Glutamatergic neuron (in vitro differentiated cells): ENCODE results near the gene PDK2. TPM values are rescaled to one million over a fixed set of nuclear protein-coding genes. Genes with fewer than 3 reads are reported as not detected.
"Not testable (repeated sequence)": the region's sequence is repeated elsewhere in the genome, so short reads cannot be mapped to it uniquely, and the experiment has no call there.

ENCODE experiments used
- DNase-seq: peaks from one replicate; pipeline ENCODE4 v3.0.0; 2022
- H3K27ac Mint-ChIP-seq: one replicate; pipeline ENCODE4 v1.8.0; 2020; ENCODE audit warnings: mild to moderate bottlenecking, mixed read lengths, inconsistent platforms; ENCODE audit not compliant: unreplicated experiment
- H3K27me3 Mint-ChIP-seq: one replicate; pipeline ENCODE4 v1.8.0; 2020; ENCODE audit warnings: mild to moderate bottlenecking, moderate library complexity, mixed read lengths, inconsistent platforms; ENCODE audit not compliant: unreplicated experiment
- H3K36me3 Mint-ChIP-seq: one replicate; pipeline ENCODE4 v1.8.0; 2020; ENCODE audit warnings: mild to moderate bottlenecking, mixed read lengths, inconsistent platforms; ENCODE audit not compliant: unreplicated experiment
- H3K4me1 Mint-ChIP-seq: one replicate; pipeline ENCODE4 v1.8.0; 2020; ENCODE audit warnings: mild to moderate bottlenecking, low read depth, mixed read lengths, inconsistent platforms; ENCODE audit not compliant: unreplicated experiment
- H3K4me3 Mint-ChIP-seq: one replicate; pipeline ENCODE4 v1.8.0; 2020; ENCODE audit warnings: mild to moderate bottlenecking, mixed read lengths, inconsistent platforms; ENCODE audit not compliant: unreplicated experiment
- H3K9me3 Mint-ChIP-seq: one replicate; pipeline ENCODE4 v1.8.0; 2020; ENCODE audit warnings: mild to moderate bottlenecking, moderate library complexity, mixed read lengths, inconsistent platforms; ENCODE audit not compliant: unreplicated experiment
- CTCF ChIP-seq: fragments of 200-600 bp; sonication (generic); IDR thresholded peaks from one replicate; pipeline ENCODE4 v1.5.0; 2021; ENCODE audit not compliant: partially characterized antibody, unreplicated experiment
- total RNA-seq: library from RNA; stranded (reverse); fragmentation: NEBNext Ultra II Directional; extraction: Animal tissue kit (Norgen Biotek cat#: 25700); gene quantifications from one replicate; pipeline ENCODE4 v1.2.1, GENCODE V29; 2021; ENCODE audit not compliant: unreplicated experiment

The PDK2 gene
- total RNA-seq, 1 donor from 2014 or later, result 36.9 TPM

GRCh38 chr17:50057521-50057991 lies 37.6 kb upstream of the PDK2 start:
- TF ChIP-seq CTCF, result no peak
- Mint-ChIP-seq H3K4me3 (peak overlapping the region; percentile 79), H3K4me1 (peaks cover 25% of the 10 kb centered on the region), H3K27me3 (peaks cover 18% of the 10 kb centered on the region), H3K27ac (peak overlapping the region; percentile 33), H3K36me3 (no peaks in the 10 kb centered on the region), H3K9me3 (peaks cover 3% of the 10 kb centered on the region)
- no peak for DNase-seq

DNA sequence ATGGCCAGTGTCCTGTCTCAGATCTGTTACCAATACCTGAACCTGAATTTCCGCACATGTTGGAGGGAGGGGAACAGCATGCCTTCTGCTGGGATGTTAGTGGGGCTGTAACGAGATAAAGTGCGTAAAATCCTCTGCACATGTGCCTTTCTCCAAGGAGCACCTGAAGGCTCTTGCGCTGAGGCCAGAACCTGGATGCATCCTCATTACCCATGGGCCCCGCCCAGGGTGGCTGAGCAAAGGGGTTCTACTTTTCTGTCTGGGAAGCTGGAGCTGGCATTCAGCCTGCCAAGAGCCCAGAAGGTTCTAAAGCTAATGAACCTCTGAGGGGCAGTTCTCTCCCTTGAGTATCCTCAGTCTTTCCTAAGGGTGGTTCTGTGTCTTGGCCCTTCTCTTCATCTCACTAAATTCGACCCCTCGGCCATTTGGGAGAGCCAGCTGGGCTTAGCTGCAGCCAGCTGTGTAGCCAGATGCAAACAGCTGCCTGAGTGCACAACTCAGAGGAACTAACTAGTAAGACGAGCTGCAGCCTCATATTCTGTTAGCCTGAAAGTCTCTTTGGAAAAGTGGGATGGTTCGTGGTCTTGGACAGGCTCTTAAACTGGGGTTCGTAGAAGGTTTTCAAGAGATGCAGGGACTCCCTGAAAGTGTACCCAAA lies 36.7 kb upstream of the PDK2 start:
- Mint-ChIP-seq H3K4me3 (peak overlapping the region; percentile 46), H3K36me3 (no peaks in the 10 kb centered on the region), H3K4me1 (peaks cover 16% of the 10 kb centered on the region), H3K27me3 (peaks cover 15% of the 10 kb centered on the region), H3K27ac (no peak overlapping the region), H3K9me3 (peaks cover 3% of the 10 kb centered on the region)
- no peak for DNase-seq
- TF ChIP-seq CTCF, result no peak

GRCh38 chr17:50059256-50059655 lies 35.9 kb upstream of the PDK2 start:
- no peak overlapping the region for H3K4me3 Mint-ChIP-seq
- TF ChIP-seq CTCF, result no peak
- peaks cover 15% of the 10 kb centered on the region for H3K27me3 Mint-ChIP-seq
- no peak overlapping the region for H3K27ac Mint-ChIP-seq
- peaks cover 16% of the 10 kb centered on the region for H3K4me1 Mint-ChIP-seq
- peaks cover 3% of the 10 kb centered on the region for H3K9me3 Mint-ChIP-seq
- no peak for DNase-seq
- no peaks in the 10 kb centered on the region for H3K36me3 Mint-ChIP-seq

- peaks cover 16% of the 10 kb centered on the region for H3K4me1 Mint-ChIP-seq
- H3K27me3 Mint-ChIP-seq, result peaks cover 15% of the 10 kb centered on the region
- H3K9me3 Mint-ChIP-seq, result peaks cover 5% of the 10 kb centered on the region
- H3K4me3 Mint-ChIP-seq, result no peak overlapping the region
- no peak for DNase-seq
- H3K27ac Mint-ChIP-seq, result no peak overlapping the region
- TF ChIP-seq CTCF, result no peak
- H3K36me3 Mint-ChIP-seq, result no peaks in the 10 kb centered on the region
Observed at GRCh38 chr17:50059759-50060273, 35.3 kb upstream of the PDK2 start.

- TF ChIP-seq CTCF, result no peak
- DNase-seq, result no peak
- peaks cover 6% of the 10 kb centered on the region for H3K27me3 Mint-ChIP-seq
- H3K36me3 Mint-ChIP-seq, result no peaks in the 10 kb centered on the region
- H3K4me3 Mint-ChIP-seq, result no peak overlapping the region
- H3K9me3 Mint-ChIP-seq, result peaks cover 5% of the 10 kb centered on the region
- no peak overlapping the region for H3K27ac Mint-ChIP-seq
- H3K4me1 Mint-ChIP-seq, result peaks cover 12% of the 10 kb centered on the region
Observed at GRCh38 chr17:50060951-50061712, 34.0 kb upstream of the PDK2 start.

DNA sequence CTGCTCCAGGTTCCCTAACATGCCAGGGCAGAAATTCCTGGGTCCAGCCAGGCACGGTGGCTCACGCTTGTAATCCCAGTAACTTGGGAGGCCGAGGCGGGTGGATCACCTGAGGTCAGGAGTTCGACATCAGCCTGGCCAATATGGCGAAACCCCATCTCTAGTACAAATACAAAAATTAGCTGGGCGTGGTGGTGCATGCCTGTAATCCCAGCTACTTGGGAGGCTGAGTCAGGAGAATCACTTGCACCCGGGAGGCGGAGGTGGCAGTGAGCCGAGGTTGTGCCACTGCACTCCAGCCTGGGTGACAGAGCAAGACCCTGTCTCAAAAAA lies 33.5 kb upstream of the PDK2 start:
- H3K27me3 Mint-ChIP-seq, DNase-seq, H3K4me3 Mint-ChIP-seq, H3K27ac Mint-ChIP-seq, H3K9me3 Mint-ChIP-seq, H3K36me3 Mint-ChIP-seq: not testable (repeated sequence)
- peaks cover 12% of the 10 kb centered on the region for H3K4me1 Mint-ChIP-seq
